LNCAP (cell line): Measurements from ENCODE around the gene ABHD12.

Experiments
- CTCF ChIP-seq: fragments of 450-650 bp; IDR thresholded peaks from 2 replicates; pipeline ENCODE4 v1.5.1; 2017; ENCODE audit warnings: mild to moderate bottlenecking

ABHD12 gene

GRCh38 chr20:25346349-25346748 lies 44.3 kb downstream of the ABHD12 start:
- TF ChIP-seq CTCF = no peak

- no peak for TF ChIP-seq CTCF
These were observed 44.9 kb downstream of the ABHD12 start for GRCh38 chr20:25345721-25346120.

- TF ChIP-seq CTCF = no peak
These were observed 46.0 kb downstream of the ABHD12 start for GRCh38 chr20:25344634-25345033.

GRCh38 chr20:25341716-25342680 lies 48.6 kb downstream of the ABHD12 start:
- TF ChIP-seq CTCF = no peak

- no peak for TF ChIP-seq CTCF
These were observed 50.3 kb downstream of the ABHD12 start for GRCh38 chr20:25340380-25340779.

- TF ChIP-seq CTCF = no peak
These were observed 51.0 kb downstream of the ABHD12 start for GRCh38 chr20:25339608-25340007.

GRCh38 chr20:25338112-25339023 lies 52.3 kb downstream of the ABHD12 start:
- no peak for TF ChIP-seq CTCF
